Testis (tissue), 2 donors: ENCODE results near the gene LIG3.

Experiments
- POLR2A ChIP-seq: fragments of 450-650 bp; IDR thresholded peaks from one replicate; pipeline ENCODE4 v1.6.1; 2017; ENCODE audit warnings: antibody characterized with exemption, mild to moderate bottlenecking, moderate library complexity
- TF ChIP-seq, protein P1 (sequence below), 3 experiments: fragments of 450-650 bp in 2 of 3; fragments of 200-600 bp in 1 of 3; sonication (generic) in 1 of 3; IDR thresholded peaks; one replicate each; pipeline ENCODE4 v1.5.1; 2016 to 2019; ENCODE audit warnings: antibody characterized with exemption in 3 of 3, mild to moderate bottlenecking in 2 of 3, moderate library complexity in 1 of 3

DNA sequence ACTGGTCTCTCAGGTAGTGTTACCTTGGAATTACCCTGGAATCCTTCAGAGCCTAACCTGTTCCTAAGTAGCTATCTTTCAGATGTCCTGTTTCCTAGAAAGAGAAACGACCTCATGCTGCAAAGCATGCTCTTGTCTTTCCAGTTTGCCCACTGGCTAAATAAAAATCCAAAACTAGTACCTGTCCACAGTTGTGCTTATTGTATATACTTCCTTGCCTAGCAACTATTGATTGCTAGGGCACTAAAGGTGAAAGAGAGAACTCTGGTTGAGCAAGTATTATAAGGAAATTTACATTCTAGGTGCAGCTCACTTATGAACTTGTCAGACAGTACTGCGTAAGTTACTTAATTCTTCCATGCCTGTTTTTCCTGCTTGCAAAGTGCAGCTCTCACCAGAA lies 38.5 kb downstream of the LIG3 start:
- TF ChIP-seq, protein P1, sequence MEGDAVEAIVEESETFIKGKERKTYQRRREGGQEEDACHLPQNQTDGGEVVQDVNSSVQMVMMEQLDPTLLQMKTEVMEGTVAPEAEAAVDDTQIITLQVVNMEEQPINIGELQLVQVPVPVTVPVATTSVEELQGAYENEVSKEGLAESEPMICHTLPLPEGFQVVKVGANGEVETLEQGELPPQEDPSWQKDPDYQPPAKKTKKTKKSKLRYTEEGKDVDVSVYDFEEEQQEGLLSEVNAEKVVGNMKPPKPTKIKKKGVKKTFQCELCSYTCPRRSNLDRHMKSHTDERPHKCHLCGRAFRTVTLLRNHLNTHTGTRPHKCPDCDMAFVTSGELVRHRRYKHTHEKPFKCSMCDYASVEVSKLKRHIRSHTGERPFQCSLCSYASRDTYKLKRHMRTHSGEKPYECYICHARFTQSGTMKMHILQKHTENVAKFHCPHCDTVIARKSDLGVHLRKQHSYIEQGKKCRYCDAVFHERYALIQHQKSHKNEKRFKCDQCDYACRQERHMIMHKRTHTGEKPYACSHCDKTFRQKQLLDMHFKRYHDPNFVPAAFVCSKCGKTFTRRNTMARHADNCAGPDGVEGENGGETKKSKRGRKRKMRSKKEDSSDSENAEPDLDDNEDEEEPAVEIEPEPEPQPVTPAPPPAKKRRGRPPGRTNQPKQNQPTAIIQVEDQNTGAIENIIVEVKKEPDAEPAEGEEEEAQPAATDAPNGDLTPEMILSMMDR (IDR thresholded peaks at IDR 0.05): no peak
- TF ChIP-seq POLR2A: no peak
